ENCODE measurements around the gene WDR17. TPM values are rescaled to one million over a fixed set of nuclear protein-coding genes. Genes with fewer than 3 reads are reported as not detected.
"Not testable (repeated sequence)": the region's sequence is repeated elsewhere in the genome, so short reads cannot be mapped to it uniquely, and the experiment has no call there.

Gene WDR17
- total RNA-seq, 1 experiment from 2014 or later, result 0.91 TPM

DNA sequence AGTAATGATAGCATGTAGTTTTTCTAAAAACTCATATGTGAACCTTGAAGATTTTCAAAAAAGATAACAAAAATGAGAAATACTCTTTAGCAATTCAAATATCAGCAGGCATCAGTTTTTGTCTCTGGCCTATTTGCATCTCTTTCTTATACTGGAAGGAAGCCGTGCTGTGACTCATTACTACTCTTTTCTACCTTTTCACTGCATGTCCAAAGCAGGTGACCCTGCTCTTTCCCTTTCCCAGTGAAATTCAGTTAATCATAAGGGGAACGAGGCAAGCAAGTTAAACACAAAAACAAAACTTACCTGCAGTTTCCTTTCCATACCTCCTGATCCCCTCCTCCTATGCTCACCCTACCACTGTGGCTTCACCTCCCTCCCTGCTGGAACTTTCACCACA, 120.4 kb downstream of the WDR17 start:
- in situ Hi-C loops (cut with HindIII; ENCODE audit: low pct_unique_long_range_greater_than_20kb, low sequenced_read_pairs), result no loop called here
- no peak for DNase-seq (ENCODE audit: low read depth)

DNA sequence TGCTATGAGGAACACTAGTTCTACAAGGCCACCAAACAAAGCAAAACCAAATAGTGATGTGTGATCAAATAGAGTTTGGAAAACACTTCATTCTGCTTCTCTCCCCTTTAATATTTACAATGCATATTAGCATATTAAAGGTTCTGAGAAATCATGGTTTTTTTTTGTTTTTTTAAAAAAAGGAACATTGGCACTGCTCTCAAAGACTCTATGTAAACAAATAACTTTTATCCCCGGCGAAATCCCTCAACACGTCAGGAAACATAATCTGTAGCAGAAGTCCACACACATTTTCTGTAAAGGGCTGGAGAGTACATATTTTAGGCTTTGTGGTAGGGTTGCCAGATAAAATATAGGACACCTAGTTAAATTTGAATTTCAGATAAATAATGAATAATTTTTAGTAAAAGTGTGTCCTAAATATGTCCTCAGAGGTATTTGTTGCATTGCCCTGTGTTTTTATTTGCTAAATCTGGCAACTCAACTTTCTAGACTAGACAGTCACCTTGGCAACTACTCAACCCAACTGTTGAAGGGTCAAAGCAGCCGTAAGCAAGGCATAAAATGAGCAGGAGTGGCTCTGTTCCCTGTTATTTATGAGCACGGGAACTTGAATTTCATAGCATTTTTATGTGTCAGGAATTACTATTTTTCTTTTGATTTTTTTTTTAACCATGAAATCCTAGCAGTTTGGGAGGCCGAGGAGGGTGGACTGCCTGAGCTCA, 121.2 kb downstream of the WDR17 start:
- DNase-seq (ENCODE audit: low read depth), result no peak

GRCh38 chr4:176187624-176188023, 122.0 kb downstream of the WDR17 start:
- in situ Hi-C loops (cut with HindIII; ENCODE audit: low pct_unique_long_range_greater_than_20kb, low sequenced_read_pairs), result no loop called here

More for the DNA sequence above, 121.2 kb downstream of the WDR17 start:
- in situ Hi-C loops (cut with HindIII; ENCODE audit: low pct_unique_long_range_greater_than_20kb, low sequenced_read_pairs), result no loop called here

DNA sequence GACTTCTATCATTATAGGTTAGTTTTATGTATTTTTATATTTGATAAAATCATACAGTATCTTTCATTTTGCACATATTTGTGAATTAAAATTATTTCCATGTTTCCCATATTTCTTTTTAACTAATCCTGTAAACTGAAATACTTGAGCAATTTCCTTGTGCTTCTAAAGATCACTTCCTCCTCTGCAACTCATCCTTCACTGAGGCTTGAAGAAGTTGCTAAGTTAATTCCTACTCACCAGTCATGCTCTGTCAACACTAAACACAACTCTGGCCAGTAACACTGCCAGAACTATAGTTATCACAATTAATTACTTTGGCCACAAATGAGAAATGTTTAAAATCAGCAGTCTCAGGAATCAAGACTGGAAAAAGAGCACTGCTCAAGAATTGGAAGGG, 123.0 kb downstream of the WDR17 start:
- in situ Hi-C loops (cut with HindIII; ENCODE audit: low pct_unique_long_range_greater_than_20kb, low sequenced_read_pairs), result no loop called here
- no peak for DNase-seq (ENCODE audit: low read depth)

More at GRCh38 chr4:176187624-176188023, 122.0 kb downstream of the WDR17 start:
- peak; percentile 16 for DNase-seq (ENCODE audit: low read depth)

DNA sequence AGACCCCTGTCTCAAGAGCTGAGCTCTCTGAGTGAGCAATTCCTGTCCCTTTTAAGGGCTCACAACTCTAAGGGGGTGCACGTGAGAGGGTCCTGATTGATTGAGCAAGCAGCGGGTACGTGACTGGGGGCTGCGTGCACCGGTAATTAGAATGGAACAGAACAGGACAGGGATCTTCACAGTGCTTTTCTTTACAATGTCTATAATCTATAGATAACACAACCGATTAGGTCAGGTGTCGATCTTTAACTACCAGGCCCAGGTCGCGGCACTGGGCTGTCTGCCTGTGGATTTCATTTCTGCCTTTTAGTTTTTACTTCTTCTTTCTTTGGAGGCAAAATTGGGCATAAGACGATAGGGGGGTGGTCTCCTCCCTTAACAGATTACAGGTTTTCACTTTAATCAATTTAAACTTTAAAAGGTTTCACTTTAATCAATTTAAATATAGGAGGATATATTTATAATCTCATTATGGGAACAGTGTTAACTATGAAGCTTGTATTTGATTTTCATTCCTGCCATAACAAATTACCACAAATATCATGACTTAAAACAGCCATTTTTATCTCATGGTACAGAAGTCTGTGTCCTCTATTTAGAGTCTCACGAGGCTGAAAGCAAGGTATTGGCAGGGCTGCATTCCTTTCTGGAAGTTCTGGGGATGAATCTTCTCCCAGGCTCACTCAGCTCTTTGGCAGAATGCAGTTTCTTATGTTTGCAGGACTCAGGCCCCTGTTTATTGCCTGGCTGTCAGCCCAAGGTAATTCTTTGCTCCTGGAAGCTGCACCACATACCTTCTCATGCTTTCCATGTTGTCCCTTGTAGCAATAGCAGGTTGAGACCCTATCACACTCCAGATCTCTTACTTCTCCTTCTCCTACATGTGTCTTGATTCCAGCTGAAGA, 124.5 kb downstream of the WDR17 start:
- in situ Hi-C loops (cut with HindIII; ENCODE audit: low pct_unique_long_range_greater_than_20kb, low sequenced_read_pairs), result no loop called here
- no peak for DNase-seq (ENCODE audit: low read depth)

- in situ Hi-C loops (cut with HindIII; ENCODE audit: low pct_unique_long_range_greater_than_20kb, low sequenced_read_pairs), result no loop called here
These were observed 126.3 kb downstream of the WDR17 start for GRCh38 chr4:176191974-176192373.

GRCh38 chr4:176193126-176193525, 127.5 kb downstream of the WDR17 start:
- in situ Hi-C loops (cut with HindIII; ENCODE audit: low pct_unique_long_range_greater_than_20kb, low sequenced_read_pairs), result no loop called here
- no peak for DNase-seq (ENCODE audit: low read depth)

More at GRCh38 chr4:176191974-176192373, 126.3 kb downstream of the WDR17 start:
- peak; percentile 63 for DNase-seq (ENCODE audit: low read depth)

- in situ Hi-C loops (cut with HindIII; ENCODE audit: low pct_unique_long_range_greater_than_20kb, low sequenced_read_pairs), result no loop called here
- DNase-seq (ENCODE audit: low read depth), result no peak
These were observed 128.3 kb downstream of the WDR17 start for GRCh38 chr4:176193938-176194337.

- peak; percentile 86 for DNase-seq (ENCODE audit: low read depth)
- in situ Hi-C loops (cut with HindIII; ENCODE audit: low pct_unique_long_range_greater_than_20kb, low sequenced_read_pairs), result no loop called here
These were observed 129.7 kb downstream of the WDR17 start, which contains the start of gene SPATA4 for GRCh38 chr4:176195184-176195978. Gene SPATA4, minus strand, starts transcription at chr4:176195585. Its CDS starts 23 bp downstream, at chr4:176195562.

GRCh38 chr4:176198316-176198903, 132.8 kb downstream of the WDR17 start:
- in situ Hi-C loops (cut with HindIII; ENCODE audit: low pct_unique_long_range_greater_than_20kb, low sequenced_read_pairs), result no loop called here

DNA sequence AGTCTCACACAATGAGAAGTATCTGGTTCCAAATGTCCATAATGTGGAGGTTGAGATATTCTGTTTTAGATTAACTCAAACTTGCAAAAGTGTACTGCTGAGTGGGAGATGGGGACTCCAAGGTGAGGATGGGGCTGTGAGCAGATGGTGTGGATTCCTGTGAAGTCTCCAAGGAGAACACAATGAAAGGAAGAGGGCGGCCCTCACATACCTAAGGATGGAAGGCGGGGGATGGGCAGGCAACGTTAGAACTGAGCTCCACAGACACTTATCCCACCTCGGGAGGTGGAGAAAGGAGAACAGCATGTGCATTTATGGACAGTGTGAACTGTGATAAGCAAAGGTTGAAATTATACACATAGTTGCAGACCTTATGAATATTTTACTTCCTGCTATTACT, 139.7 kb downstream of the WDR17 start:
- no peak for DNase-seq (ENCODE audit: low read depth)
- in situ Hi-C loops (cut with HindIII; ENCODE audit: low pct_unique_long_range_greater_than_20kb, low sequenced_read_pairs), result no loop called here

More at GRCh38 chr4:176198316-176198903, 132.8 kb downstream of the WDR17 start:
- DNase-seq (ENCODE audit: low read depth), result no peak

- in situ Hi-C loops (cut with HindIII; ENCODE audit: low pct_unique_long_range_greater_than_20kb, low sequenced_read_pairs), result no loop called here
- DNase-seq (ENCODE audit: low read depth), result no peak
These were observed 142.2 kb downstream of the WDR17 start for GRCh38 chr4:176207839-176208238.

GRCh38 chr4:176209535-176209934, 143.9 kb downstream of the WDR17 start:
- in situ Hi-C loops (cut with HindIII; ENCODE audit: low pct_unique_long_range_greater_than_20kb, low sequenced_read_pairs), result no loop called here
- no peak for DNase-seq (ENCODE audit: low read depth)

GRCh38 chr4:176210101-176210500, 144.5 kb downstream of the WDR17 start:
- DNase-seq (ENCODE audit: low read depth), result no peak
- in situ Hi-C loops (cut with HindIII; ENCODE audit: low pct_unique_long_range_greater_than_20kb, low sequenced_read_pairs), result no loop called here

DNA sequence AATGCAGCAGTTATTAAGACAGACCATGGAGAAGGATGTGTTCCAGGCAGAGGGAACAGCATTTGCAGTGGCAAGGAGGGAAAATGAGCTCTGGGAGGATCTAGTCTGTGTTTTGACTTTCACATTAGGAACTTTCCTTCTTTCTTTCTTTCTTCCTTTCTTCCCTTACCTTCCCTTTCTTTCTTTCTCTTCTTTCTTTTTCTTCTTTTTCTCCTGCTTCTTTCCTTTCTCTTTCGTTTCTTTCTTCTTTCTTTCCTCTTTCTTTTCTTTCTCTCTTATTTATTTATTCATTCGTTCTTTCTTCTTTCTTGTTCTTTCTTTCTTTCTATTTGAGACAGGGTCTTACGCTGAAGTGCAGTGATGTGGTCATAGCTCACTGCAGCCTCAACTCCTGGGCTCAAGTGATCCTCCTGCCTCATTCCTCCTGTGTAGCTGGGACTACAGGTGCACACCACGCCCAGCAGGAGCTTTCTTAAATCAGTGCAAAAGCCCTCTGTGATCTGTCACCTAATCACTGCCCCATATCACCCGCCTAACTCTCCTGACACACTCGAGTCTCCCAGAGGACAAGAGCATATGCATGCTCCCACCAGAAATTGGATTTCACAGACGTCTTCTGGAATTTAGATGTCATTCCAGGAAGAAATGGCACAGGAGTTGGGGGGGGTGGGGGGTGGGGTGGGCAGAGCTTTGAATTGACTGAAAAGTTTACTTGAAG, 145.1 kb downstream of the WDR17 start:
- no peak for DNase-seq (ENCODE audit: low read depth)
- in situ Hi-C loops (cut with HindIII; ENCODE audit: low pct_unique_long_range_greater_than_20kb, low sequenced_read_pairs), result no loop called here

DNA sequence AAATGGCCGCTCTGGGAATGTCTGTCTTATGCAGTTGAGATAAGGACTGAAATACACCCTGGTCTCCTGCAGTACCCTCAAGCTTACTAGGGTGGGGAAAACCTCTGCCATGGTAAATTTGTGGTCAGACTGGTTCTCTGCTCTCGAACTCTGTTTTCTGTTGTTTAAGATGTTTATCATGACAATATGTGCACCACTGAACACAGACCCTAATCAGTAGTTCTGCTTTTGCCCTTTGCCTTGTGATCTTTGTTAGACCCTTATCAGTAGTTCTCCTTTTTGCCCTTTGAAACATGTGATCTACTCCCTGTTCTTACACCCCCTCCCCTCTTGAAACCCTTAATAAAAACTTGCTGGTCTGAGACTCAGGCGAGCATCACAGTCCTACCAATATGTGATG, 146.7 kb downstream of the WDR17 start:
- in situ Hi-C loops (cut with HindIII; ENCODE audit: low pct_unique_long_range_greater_than_20kb, low sequenced_read_pairs); DNase-seq (ENCODE audit: low read depth): not testable (repeated sequence)

DNA sequence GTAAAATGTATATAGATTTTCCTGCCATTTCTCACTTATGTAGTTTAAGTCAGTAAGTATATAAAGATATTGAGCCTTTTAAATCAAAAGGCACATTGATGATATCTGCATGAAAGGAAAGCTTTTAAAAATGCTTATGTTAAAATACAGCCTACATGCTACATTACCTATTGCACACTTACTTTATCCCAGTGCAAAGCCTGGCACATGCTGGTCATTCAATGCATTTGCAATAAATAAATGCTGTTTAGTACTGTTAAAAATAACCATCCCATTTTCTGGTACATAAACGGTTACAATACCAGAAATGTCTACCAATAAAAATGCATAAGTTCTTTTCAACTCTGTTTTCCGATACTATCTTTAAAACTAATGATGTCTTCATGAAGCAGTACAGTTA, 151.9 kb downstream of the WDR17 start:
- no peak for DNase-seq (ENCODE audit: low read depth)
- in situ Hi-C loops (cut with HindIII; ENCODE audit: low pct_unique_long_range_greater_than_20kb, low sequenced_read_pairs), result no loop called here
